PC-9 (cell line): Measurements from ENCODE around the gene STARD13.

Experiments used
- CTCF ChIP-seq: fragments of 200-600 bp; sonication (generic); conservative IDR thresholded peaks from 2 replicates; pipeline ENCODE4 v1.6.1; 2017; ENCODE audit warnings: mixed run types, antibody characterized with exemption, mild to moderate bottlenecking, moderate library complexity
- EZH2 ChIP-seq: fragments of 200-600 bp; sonication (generic); IDR thresholded peaks from 2 replicates; pipeline ENCODE4 v1.8.0; 2017; ENCODE audit warnings: antibody characterized with exemption, low read depth

- no peak for TF ChIP-seq CTCF
- no peak for TF ChIP-seq EZH2
Measured at GRCh38 chr13:33292712-33293111, 7.2 kb upstream of the STARD13 start.
